Fibroblast of mammary gland (primary cell): ENCODE data around the gene R3HDM2.

Source experiments
- DNase-seq: peaks from one replicate; pipeline ENCODE4 v3.0.0-alpha.2; 2010; ENCODE audit warnings: low read depth
- H3K4me3 ChIP-seq: 2 replicates; pipeline ENCODE4 v1.5.1; 2011; ENCODE audit warnings: low read depth, mild to moderate bottlenecking, low read length, moderate library complexity; ENCODE audit not compliant: control insufficient read depth
- TF ChIP-seq, protein P1 (sequence below): conservative IDR thresholded peaks from 2 replicates; pipeline ENCODE4 v1.5.1; 2011; ENCODE audit warnings: low read depth, low read length, inconsistent platforms; ENCODE audit not compliant: control insufficient read depth, insufficient read depth

Gene R3HDM2

DNA sequence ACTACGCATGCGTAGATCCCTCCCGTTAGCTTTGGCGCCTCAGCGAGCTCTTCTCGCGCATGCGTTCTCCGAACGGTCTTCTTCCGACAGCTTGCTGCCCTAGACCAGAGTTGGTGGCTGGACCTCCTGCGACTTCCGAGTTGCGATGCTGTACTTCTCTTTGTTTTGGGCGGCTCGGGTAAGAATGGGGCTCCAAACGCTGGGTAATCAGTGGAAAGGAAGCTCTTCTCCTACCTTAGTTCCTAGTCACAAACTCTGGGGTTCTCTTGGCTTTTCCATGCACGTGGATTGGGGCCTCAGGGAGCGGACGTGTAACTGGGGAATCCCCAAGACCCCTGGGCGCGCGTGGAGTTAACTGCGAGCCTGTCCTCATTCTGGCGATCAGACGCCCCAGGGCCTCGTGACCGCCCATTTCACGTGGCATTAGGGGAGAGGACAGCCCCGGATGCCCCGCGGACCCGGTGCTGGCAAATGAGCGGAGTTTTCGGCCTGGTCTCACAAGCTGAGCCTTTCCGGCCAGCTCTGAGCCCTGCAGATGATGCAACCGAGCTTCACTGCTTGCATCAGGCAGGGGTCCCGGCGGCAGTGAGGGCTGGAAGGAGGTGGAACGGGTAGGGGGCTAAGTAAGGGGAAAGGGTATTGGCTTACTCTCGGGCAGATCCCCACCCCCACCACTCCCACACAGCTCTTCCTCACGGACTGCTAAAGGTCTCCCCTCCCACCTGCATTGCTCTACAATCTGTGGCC is 201.0 kb downstream of the R3HDM2 start, which contains the start of gene SHMT2:
Gene SHMT2, plus strand, starts transcription at position 78 of the 747 bp plus-strand sequence. Its CDS starts 68 bp downstream, at position 146.
- peak; percentile 96 for DNase-seq
- TF ChIP-seq, protein P1, sequence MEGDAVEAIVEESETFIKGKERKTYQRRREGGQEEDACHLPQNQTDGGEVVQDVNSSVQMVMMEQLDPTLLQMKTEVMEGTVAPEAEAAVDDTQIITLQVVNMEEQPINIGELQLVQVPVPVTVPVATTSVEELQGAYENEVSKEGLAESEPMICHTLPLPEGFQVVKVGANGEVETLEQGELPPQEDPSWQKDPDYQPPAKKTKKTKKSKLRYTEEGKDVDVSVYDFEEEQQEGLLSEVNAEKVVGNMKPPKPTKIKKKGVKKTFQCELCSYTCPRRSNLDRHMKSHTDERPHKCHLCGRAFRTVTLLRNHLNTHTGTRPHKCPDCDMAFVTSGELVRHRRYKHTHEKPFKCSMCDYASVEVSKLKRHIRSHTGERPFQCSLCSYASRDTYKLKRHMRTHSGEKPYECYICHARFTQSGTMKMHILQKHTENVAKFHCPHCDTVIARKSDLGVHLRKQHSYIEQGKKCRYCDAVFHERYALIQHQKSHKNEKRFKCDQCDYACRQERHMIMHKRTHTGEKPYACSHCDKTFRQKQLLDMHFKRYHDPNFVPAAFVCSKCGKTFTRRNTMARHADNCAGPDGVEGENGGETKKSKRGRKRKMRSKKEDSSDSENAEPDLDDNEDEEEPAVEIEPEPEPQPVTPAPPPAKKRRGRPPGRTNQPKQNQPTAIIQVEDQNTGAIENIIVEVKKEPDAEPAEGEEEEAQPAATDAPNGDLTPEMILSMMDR, result no peak

DNA sequence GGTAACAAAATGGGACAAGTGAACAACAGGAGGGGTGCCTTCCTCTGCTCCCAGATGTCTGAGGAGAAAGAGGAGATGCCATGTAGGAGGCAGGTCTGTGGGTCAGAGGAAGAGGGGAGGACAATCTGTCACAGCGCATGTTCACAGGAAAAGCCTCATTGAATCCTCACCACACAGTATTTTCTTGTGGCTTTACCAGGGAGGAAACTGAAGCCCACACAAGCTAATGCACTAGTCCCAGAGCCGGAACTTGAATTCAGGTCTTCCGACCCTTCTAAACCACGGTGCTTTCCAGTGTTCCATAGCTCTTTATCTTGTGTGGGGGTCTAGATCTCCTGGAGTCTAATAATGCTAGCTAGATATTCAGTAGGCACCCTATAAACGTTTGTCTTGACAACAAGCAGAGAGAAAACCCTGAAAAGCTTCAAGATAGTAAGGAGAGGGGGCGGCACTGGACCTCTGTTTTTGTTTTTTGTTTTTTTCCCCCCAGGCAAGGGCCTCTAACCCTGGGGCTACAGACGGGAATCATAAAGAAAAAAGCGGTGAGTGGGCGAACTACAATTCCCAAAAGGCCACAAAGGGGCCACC is 201.7 kb downstream of the R3HDM2 start:
- TF ChIP-seq, protein P1, result no peak
- DNase-seq, result no peak
- peak overlapping the region; percentile 76 for H3K4me3 ChIP-seq

More for the DNA sequence above, 201.0 kb downstream of the R3HDM2 start, which contains the start of gene SHMT2:
- H3K4me3 ChIP-seq, result peak within 1 kb of the TSS; percentile 76

DNA sequence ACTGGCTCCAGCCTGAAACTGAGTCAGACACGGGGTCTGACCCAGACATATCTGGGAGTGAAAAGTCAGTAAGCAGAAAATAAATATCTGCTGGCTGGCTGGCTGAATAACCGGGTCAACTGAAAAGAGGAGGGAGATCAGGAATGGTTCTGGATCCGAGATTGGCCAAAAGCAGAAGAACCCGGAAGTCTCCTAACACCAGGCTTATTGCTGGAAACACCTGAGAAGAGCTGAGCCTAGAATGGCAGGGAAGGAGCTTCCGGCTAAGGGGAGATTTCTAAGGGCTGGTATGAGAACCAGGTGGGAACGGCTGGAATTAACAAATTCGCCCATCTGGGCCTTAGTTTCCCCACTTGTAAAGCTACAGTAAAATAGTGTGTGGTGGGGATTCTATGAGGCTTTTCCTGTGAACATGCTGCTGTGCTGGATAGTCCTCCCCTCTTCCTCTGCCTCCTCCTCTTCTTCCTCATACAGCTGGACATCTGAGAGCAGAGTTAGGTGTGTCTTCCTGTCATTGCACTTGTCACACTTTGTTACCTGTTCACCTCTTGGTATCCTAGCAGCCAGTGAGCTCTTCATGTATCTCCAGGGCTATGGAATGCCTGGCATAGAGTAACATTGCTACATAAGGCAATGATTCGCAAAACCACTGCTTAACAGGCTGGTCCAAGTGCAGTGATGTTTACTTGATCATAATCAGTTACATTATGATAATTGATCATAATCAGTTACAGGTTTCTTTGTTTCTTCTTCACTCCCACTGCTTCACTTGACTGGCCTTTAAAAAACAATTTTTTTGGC is 203.3 kb downstream of the R3HDM2 start:
- H3K4me3 ChIP-seq, result peak overlapping the region; percentile 4
- TF ChIP-seq, protein P1, result no peak
- no peak for DNase-seq

DNA sequence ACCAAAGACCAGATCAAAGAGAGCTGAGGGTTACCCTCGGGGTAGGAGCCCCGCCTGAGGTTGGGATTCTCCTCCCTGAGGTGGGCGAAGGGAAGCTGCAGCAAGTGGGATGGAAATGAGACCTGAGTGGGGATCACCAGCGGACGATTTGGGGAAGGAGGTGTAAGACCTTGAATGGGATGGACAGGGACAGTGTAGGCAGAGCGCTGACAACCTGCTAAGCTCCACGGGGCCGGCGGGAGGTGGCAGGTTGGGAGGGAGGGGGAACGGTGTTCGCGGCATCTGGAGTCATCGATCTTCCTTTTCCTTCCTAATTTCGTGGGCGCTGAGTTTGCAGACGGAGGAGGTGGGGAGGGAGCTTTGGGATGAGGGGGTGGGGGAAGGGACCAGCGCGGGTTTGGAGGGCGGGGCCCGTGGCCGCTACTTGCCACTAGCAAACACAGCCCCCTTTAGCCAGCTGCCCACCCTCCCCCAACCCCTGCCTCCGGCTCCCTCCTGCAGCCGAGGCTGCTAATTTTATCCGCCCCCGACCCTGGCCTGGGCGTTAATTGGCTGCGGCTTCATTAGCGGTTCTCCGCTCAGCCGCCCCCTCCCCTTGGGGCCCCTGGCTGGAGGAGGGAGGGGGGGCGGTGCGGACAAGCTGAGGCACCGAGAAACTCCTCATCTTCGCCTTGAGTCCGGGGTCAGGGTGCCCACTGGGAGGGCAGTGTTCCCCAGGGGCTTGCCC is 204.1 kb downstream of the R3HDM2 start:
- peak overlapping the region; percentile 4 for H3K4me3 ChIP-seq
- no peak for DNase-seq
- TF ChIP-seq, protein P1, result no peak

DNA sequence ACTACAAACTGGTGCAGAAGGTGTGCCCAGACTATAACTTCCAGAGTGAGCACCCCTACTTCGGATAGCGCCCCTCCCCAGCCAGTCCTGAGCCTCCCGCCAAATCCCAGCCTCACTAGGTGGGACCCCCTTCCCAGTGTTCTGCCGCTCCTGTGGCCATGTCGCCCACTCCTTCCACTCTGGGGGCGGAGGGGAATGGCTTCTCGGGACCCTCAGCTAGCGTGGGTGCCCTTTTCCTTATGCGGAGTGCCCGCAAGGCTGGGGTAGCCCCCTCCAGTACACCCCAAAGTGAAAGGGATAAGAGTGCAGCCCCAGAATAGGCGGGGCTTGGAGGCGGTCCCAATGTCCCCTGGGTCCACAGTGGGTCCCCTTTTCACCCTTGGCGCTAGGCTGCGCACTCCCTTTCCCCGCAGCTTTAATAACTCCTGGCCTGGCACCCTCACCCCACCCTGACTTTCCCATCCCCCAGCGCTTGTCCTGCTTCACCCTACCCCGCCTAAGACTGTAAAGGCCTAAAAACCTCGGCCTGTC is 205.1 kb downstream of the R3HDM2 start:
- no peak for DNase-seq
- H3K4me3 ChIP-seq, result no peak overlapping the region
- TF ChIP-seq, protein P1, result no peak
